ENCODE data around the gene PKM. TPM values are rescaled to one million over a fixed set of nuclear protein-coding genes. Genes with fewer than 3 reads are reported as not detected.

Gene PKM
- total and polyA plus RNA-seq, 9 of the 15 experiments (the other 6 are each of a cell fraction or from before 2014, with no cell fraction given), result 140 to 825 (median 383) TPM

DNA sequence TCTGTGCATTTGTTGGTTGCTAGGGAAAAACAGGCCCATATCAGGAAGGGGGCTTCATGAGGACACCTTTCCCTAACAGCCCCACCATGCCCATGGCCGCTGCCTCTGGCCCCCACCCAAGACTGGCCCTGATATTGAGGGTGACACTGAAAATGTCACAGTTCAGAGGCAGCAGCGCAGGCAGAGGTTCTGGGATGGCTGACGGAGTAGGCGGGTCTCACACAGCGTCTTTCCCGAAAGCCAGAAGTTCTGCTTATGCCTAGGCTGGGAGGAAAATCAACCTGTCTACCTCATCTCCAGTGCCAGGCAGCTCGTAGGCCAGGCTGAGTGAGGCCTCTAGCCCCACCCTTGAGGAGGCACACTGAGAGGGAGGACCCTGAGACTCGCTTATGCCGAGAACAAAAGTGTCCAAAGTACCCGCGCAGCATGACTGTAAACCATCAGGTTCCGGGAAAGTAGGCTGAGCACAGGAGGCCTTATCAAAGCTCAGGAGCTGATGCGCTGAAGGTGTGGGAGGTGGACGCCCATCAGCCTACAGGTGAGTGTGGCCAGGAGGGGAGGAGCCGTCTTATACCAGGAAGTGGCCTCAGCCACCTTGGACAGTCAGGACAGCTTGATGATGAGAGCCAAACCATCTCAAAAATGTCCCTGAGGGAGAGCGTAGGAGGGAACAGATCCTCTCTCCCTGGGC lies 60.9 kb downstream of the PKM start (continued):
- TF ChIP-seq BCL6 (CRISPR knock-in tag; IDR thresholded peaks at IDR 0.05), result no peak
- TF ChIP-seq TAF15 (IDR thresholded peaks at IDR 0.05; ENCODE audit: low read depth, low read length), result no peak
- no peak for TF ChIP-seq XRCC4 (IDR thresholded peaks at IDR 0.05; ENCODE audit: extremely low read depth, insufficient read depth, insufficient read length)
- no peak for TF ChIP-seq YY1 (IDR thresholded peaks at IDR 0.05; ENCODE audit: borderline replicate concordance in 1 of 3, control insufficient read depth in 1 of 3, extremely low read depth in 1 of 3, insufficient read depth in 3 of 3, insufficient read length in 1 of 3, insufficient replicate concordance in 2 of 3, low read depth in 1 of 3, low read length in 2 of 3)
- TF ChIP-seq SETDB1 (IDR thresholded peaks at IDR 0.05; ENCODE audit: low read length), result no peak

DNA sequence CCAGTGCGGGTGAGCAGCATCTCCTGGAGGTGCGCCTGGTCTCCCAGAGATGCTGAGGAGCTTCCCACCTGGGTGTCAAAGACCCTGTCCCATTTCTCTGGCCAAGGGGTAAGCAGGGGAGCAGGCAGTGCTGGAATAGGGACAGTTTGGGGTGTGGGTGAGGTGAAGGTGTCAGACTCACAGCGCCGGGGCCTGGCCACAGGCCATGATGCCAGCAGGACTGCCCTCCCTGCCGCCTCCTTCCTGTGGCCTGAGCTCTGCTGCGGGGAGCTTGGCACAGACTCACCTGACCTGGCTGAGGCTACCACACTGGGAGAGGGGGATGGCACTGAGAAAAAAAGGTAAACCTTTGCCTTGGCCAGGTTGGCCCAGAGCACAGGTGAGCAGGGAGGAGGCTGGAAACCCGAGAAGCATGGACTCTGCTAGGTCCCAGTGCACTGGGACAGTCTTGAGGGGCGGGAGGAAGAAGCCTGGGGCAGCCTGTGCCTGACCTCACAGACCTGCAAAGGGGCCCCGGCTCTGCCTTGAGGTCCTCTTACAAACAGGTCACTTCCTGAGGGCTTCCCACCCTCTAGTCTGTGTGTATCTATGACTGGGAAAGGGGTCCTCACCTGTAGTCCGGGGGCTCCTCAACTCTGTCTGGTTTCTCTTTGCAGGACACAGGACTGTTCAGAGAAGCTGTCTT lies 61.6 kb downstream of the PKM start:
- FAIRE-seq (no peak), ATAC-seq (no peak), DNase-seq (ENCODE audit: extremely low read depth in 1 of 4, low spot score in 3 of 4) (peak in 1 of 4 experiments; percentile 2)
- Histone ChIP-seq H3K4me1 (replicated peaks in 1 of 2; ENCODE audit: control insufficient read depth in 2 of 2, insufficient read depth in 2 of 2, low read length in 2 of 2) (peaks cover 8 to 12% of the 10 kb centered on the region in 2 experiments; a peak in 4 of 5 replicates), H3K9me1 (ENCODE audit: control insufficient read depth, insufficient read depth, low read length) (no peaks in the 10 kb centered on the region), H2AFZ (ENCODE audit: low read depth, low read length) (no peak overlapping the region), H3K9ac (ENCODE audit: insufficient read depth in 1 of 2, low read depth in 2 of 2, low read length in 2 of 2) (0 out of 4 replicates have a peak overlapping the region, but pooled peaks of 1 of the 2 experiments have one; percentile 23), H3K9me3 (replicated peaks; ENCODE audit: control insufficient read depth, insufficient read depth, low read depth, low read length) (no peaks in the 10 kb centered on the region), H3K79me2 (ENCODE audit: control insufficient read depth, insufficient read depth, low read length) (no peaks in the 10 kb centered on the region), H3K4me2 (ENCODE audit: insufficient read depth, low read length) (no peak overlapping the region), H3K4me3 (no peak overlapping the region), H3K27ac (ENCODE audit: extremely low read depth, low read depth, low read length) (no peak overlapping the region), H3K36me3 (ENCODE audit: control insufficient read depth, insufficient read depth, low read length) (no peaks in the 10 kb centered on the region), H3K27me3 (ENCODE audit: control insufficient read depth in 2 of 2, insufficient read depth in 2 of 2, low read length in 2 of 2) (peaks cover 9 to 64% of the 10 kb centered on the region in 2 experiments), H4K20me1 (replicated peaks; ENCODE audit: control insufficient read depth, insufficient read depth, low read length) (0 out of 2 replicates have a peak, but pooled peaks cover 8% of the 10 kb centered on the region)
- BruUV-seq (replicated peaks), result no TSS peak
- intact Hi-C loops (cut with micrococcal nuclease) (no loop called here), in situ Hi-C loops (cut with MboI) (no loop called here)
- POLR2A ChIA-PET, result interaction anchor here (1.3 to 1.5 kb wide), 2 partner anchors 8 to 10 kb away, joined by 4 to 6 read pairs; no protein-coding TSS in a partner anchor
- WGBS (ENCODE audit: insufficient coverage, low coverage, missing lambda C conversion rate), result 0% methylated on average over 10 of the region's 10 CpGs
- CTCF ChIA-PET (ENCODE audit: low intra/inter-chr PET ratio), result no interaction called here
- no peak for TF ChIP-seq CHD1 (IDR thresholded peaks at IDR 0.05; ENCODE audit: low read length)
- no peak for TF ChIP-seq HCFC1 (IDR thresholded peaks at IDR 0.05; ENCODE audit: low read depth, low read length)
- no peak for TF ChIP-seq HNRNPK (IDR thresholded peaks at IDR 0.05; ENCODE audit: low read depth, low read length, poor library complexity, severe bottlenecking)
- TF ChIP-seq, protein P1, sequence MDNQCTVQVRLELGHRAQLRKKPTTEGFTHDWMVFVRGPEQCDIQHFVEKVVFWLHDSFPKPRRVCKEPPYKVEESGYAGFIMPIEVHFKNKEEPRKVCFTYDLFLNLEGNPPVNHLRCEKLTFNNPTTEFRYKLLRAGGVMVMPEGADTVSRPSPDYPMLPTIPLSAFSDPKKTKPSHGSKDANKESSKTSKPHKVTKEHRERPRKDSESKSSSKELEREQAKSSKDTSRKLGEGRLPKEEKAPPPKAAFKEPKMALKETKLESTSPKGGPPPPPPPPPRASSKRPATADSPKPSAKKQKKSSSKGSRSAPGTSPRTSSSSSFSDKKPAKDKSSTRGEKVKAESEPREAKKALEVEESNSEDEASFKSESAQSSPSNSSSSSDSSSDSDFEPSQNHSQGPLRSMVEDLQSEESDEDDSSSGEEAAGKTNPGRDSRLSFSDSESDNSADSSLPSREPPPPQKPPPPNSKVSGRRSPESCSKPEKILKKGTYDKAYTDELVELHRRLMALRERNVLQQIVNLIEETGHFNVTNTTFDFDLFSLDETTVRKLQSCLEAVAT (IDR thresholded peaks at IDR 0.05), result no peak
- TF ChIP-seq NELFE (IDR thresholded peaks at IDR 0.05; ENCODE audit: insufficient read depth, insufficient read length), result no peak
- no peak for TF ChIP-seq RFX5 (IDR thresholded peaks at IDR 0.05; ENCODE audit: low read depth, low read length)
- TF ChIP-seq KDM1A (IDR thresholded peaks at IDR 0.05), result no peak
- TF ChIP-seq NRF1 (conservative IDR thresholded peaks at IDR 0.05 in 1 of 2, IDR thresholded peaks at IDR 0.05 in 1 of 2), result no peak
- TF ChIP-seq NCOR1 (IDR thresholded peaks at IDR 0.05), result no peak
- TF ChIP-seq SRSF3 (IDR thresholded peaks at IDR 0.05; ENCODE audit: insufficient read depth, low read length), result no peak
- TF ChIP-seq, protein P2, sequence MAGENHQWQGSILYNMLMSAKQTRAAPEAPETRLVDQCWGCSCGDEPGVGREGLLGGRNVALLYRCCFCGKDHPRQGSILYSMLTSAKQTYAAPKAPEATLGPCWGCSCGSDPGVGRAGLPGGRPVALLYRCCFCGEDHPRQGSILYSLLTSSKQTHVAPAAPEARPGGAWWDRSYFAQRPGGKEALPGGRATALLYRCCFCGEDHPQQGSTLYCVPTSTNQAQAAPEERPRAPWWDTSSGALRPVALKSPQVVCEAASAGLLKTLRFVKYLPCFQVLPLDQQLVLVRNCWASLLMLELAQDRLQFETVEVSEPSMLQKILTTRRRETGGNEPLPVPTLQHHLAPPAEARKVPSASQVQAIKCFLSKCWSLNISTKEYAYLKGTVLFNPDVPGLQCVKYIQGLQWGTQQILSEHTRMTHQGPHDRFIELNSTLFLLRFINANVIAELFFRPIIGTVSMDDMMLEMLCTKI (IDR thresholded peaks at IDR 0.05; ENCODE audit: partially characterized antibody), result no peak
- no peak for TF ChIP-seq HNRNPLL (IDR thresholded peaks at IDR 0.05; ENCODE audit: low read depth, low read length, poor library complexity, severe bottlenecking)
